Daoy (cell line): ENCODE results near the gene PHF2. TPM values are rescaled to one million over a fixed set of nuclear protein-coding genes. Genes with fewer than 3 reads are reported as not detected.

Experiments used
- DNase-seq: peaks from one replicate; pipeline ENCODE4 v3.0.0-alpha.2; 2015; ENCODE audit warnings: low read depth
- total RNA-seq: library from RNA; depleted of rRNA; stranded (reverse); fragments of >200 nt; shearing (Covaris generic); gene quantifications from 2 replicates; pipeline ENCODE4 v1.2.3, GENCODE V29; 2014

The PHF2 gene
- total RNA-seq, 1 experiment from 2014 or later: 12.1 TPM

DNA sequence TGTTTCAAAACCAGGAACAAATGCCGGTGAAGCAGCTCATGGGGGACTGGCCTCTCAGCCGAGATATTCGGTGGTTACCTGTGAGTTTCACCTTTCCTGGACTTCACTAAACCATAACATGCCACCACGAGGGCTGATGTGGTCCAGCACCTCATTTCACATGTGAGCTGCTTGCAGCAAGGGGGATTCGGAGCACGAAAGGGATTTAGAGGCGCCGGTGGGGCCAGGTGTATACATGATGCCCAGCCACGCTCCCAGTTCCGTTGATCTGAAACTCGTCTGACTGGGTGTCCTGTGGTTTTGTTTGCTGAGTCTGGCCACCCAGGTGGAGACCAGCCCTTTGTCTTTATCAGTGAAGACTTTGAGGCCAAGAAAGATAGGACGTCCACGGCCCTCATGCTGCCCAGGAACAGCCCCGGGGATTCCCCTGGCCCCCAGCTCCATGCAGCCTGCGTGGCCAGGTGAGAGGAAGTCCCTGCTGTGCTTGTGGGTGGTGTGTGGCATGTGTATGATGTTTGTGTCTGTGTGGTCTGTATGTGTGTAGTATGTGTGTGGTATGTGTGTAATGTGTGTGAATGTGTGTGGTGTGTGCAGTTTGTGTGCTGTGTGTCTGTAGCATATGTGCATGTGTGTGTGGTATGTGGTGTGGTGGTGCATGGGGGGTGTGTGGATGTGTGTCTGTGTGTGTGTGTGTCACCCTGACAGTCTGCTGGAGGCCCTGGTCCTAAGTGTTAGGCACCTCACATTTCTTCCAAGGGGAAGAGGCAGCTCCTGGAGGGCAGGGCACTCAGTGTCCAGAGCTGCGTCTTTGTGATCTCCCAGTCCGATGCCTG lies 23.4 kb downstream of the PHF2 start:
- no peak for DNase-seq

DNA sequence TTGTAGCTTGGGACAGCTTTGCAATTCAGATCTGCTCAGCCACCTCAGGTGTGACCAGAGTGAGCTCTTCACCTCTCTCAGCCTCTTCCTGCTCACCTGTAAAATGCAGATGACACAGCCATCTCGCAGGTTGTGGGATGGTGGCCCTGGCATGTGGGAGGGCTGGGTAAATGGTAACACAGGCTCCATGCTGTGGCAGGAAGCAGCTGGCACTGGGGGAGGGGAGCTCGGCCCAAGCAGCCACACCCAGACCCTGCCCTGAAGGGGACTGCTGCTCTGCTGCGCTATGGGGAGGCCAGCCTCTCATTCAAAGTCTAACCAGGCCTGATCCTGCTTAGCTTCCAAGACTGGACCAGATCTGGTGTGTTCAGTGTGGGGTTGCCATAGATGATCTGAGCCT lies 24.1 kb downstream of the PHF2 start:
- DNase-seq: peak; percentile 32

DNA sequence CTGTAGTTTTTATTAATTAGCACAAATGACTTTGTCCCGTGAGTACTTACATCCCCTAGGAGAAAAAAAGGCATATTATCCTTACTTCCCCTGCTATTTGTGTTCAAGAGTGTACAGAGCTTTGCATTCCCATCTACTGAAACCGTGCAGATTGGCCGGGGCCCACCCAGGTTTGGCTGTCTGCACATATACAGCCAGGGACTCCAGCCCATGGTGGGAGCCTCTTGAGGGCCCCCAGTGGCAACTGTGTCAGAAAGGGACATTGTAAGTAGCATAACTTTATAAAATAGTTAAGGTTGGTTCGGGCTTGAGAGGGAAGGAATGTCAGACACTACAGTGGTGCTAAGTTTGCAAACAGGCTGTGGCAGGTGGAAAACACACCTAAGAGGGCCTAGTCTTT lies 24.7 kb downstream of the PHF2 start:
- no peak for DNase-seq

DNA sequence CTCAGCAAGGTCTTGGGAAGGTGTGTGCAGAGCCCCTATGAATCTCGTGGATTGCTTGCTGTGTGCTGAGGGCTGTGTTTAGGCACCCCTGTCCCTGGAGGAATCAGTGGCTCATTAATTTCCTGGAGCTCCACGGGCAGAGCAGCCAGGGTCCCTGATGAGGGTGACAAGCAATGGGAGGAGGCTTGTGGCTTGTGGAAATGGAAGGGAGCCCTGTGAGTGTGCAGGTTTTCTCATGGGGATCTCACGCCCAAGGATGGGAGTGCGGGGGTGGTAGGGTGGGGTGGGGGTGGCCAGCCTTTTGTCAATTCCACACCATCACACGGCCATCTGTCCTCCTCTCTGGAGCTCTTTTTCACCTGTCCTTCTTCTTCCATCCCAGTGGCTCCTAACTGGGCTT lies 25.3 kb downstream of the PHF2 start:
- DNase-seq: no peak

DNA sequence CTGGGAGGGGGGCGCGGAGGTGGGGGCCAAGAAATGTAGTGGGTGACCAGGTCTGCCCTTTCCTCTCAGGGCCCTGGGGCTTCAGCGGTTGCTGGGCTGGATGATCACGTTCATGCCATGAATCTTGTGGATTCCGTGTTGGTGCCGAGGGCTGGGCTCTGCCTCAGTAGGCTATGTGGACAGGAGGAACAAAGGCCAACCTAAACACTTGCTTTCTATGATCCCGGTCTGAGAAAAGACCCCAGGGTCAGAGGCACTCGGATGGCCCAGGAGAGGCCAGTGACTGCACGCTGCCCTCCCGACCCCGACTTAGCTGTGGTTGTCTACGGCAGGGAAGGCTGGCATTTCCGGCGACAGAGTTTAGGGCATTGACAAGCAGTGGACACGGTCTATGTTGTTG lies 26.6 kb downstream of the PHF2 start:
- DNase-seq: no peak

- no peak for DNase-seq
Observed at GRCh38 chr9:93603906-93604326, 27.5 kb downstream of the PHF2 start.

DNA sequence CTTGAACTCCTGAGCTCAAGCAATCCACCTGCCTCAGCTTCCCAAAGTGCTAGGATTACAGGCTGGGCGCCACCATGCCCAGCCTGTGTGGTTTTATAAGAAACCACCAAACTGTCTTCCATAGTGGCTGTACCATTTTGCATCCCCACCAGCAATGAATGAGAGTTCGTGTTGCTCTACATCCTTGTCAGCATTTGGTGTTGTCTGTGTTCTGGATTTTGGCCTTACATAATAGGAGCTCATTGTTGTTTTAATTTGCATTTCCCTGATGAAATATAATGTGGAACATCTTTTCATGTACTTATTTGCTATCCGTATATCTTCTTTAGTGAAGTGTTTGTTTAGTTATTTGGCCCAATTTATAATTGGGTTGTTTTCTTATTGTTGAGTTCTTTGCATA lies 29.8 kb downstream of the PHF2 start:
- DNase-seq: no peak

GRCh38 chr9:93610206-93610605 lies 33.8 kb downstream of the PHF2 start:
- DNase-seq: no peak

DNA sequence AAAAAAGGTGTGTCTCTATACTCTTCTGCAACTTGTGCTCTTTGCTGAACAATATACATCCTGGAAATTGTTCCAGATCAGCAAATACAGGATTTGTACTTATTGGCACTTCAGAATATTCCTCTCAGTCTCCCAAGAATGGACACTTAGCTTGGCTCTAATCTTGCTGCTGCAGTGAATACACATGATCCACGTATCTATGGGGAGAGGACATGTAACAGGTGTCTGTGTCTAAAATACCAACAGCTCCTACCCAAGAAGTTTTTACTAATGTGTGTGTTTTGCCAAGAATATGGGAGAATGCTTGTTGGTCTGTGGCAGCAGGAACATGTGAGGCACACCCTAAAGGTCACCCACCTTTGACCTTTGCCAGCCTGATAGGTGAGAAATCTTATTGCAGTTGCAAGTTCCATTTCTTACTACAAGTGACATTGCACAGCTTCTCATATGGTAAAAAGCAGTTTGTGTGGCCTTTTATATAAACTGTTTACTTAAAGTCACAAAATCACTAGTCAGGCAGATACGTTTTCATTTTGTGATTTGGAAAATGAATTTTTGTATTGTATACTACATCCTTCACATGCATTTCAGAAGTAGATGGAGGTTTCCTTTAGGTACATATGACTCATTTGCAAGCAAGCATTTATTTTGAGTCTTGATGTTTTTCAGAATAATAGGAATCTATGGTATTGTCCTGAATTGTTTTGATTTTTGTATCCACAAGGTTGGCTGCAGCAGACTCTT lies 35.8 kb downstream of the PHF2 start:
- no peak for DNase-seq

GRCh38 chr9:93612796-93613154 lies 36.4 kb downstream of the PHF2 start:
- no peak for DNase-seq

DNA sequence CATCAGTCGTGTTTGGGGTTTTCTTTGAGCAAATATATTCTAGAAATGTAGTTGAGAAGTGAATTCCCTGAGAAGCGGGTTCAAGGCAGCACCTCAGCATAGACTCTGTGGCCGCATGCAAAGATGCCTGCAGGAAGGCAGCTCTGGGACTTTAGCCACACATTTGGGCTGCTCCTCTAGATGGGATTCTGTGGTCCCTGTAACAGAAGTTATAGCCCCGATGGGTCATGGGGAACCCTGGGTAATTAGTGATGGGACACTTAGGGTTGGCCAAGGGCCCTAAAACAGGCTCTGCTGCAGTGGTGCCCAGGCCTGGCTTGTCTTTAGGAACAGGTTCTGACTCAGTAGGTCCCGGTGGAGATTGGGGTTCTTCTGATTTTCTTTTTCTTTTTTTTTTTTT lies 36.8 kb downstream of the PHF2 start:
- DNase-seq: no peak

GRCh38 chr9:93613791-93614190 lies 37.4 kb downstream of the PHF2 start:
- no peak for DNase-seq

DNA sequence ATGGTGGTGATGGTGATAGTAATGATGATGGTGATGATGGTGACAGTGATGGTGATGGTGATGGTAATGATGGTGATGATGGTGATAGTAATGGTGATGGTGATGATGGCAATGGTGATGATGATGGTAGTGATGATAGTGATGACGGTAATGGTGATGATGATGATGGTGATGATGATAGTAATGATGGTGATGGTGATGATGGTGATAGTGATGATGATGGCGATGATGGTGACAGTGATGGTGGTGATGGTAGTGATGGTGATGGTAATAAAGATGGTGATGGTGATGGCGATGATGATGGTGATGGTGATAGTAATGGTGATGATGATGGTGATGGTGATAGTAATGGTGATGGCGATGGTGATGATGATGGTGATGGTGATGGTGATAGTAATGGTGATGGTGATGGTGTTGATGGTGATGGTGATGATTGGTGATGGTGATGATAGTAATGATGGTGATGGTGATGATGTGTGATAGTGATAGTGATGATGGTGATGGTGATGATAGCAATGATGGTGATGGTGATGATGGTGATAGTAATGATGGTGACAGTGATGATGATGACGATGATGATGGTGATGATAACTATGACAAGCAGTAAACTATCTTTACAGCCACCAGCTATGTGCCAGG lies 38.6 kb downstream of the PHF2 start:
- no peak for DNase-seq

DNA sequence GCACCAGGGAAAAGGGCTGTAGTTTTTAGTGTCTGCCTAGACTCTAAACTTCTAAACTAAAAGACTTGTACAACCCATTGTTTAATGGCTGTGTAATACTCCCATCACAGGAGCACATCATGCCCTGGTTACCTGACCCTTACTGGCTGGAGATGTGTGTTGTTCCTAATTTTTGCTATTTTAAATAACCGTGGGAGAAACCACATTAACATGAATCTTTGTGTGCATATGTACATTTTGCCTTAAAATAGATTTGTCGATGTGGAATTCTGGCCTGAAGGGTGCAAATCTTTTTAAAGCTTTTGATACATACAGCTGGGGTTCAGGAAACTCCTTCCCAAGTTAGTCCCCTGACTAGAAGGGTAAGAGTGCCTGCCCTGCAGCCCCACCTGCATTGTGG lies 39.7 kb downstream of the PHF2 start:
- no peak for DNase-seq

DNA sequence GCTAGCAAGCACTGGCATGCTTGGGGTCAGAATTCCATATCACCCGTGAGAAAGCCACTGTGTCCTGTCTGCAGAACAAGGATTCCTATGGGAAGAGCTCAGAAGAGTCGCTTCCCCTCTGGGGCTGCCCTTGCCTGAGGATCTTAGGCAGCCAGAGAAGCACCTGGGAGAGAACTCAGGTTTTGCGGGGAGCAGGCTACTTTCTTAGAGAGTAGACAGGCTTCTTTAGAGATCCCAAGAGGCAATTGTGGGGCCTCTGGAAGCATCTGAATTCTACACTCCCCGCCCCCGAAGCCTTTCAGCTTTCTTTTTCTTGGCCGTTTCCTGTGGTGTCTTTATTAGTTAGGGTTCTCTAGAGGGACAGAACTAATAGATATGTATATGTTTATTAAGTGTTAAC lies 40.9 kb downstream of the PHF2 start:
- DNase-seq: no peak

DNA sequence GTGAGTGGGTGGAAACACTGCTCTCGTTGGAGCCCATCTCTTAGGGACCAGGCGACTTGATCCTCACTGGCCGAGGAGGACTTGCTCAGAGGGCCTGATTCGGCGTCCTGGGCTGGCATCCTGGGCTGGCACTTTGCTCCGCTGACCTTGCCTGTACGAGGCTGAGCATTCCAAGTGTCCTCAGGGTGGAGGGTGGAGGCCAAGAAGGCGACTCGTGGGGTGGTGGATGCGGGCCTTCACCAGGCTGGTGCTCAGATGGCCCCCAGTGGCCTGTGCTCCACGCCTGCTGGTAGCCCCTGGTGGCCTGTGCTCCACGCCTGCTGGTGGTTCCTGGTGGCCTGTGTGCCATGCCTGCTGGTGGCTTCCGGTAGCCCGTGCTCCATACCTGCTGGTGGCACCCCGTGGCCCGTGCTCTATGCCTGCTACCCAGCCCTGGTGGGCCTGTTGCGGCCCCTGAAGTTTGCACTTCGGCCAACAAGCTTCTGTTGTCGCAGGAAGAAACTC lies 42.9 kb downstream of the PHF2 start:
- DNase-seq: no peak

- DNase-seq: no peak
Observed at GRCh38 chr9:93620041-93620506, 43.7 kb downstream of the PHF2 start.

DNA sequence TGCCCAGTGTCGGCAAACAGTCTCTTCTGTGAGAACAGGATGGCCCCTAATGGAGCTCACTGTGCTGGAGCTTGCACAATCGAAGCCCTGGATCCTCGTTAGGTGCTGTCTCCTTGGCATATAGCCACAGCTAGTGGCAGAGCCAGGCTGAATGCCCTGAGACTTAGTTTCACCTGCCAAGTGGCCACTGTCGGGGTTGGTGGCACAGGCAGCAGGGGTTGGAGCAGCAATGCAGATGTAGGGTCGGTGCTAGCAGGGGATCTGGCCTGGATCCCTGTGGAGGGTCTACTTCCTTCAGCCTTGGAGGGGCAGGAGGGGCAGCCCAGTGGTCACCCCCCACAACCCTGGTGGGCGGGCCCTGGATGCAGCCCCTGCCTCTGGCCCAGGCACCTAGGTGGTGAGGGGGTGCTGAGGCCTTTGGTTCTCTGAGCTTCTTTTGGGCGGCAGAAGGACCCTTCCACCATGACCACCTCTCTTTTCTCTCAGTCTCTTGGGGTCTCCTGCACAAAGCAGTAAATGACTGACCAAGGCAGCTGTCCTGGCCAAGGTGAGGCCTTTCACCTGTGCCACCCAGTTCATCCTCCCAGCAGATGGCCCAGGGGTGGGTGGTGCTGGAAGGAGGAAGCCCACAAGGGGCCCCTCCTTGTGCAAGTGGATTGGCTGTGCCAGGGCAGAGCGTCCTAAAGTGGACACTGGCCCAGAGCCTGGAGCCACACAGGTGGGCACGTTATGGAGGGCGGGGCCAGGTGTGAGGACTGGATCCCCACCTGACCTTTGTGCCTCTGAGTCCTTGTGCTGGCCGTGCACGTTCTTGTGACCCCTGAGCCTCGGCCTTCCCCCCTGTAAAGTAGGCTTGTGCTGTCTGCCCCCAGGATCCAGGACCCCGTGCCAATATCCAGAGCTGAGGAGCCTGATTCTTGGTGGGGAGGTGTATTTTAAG lies 44.8 kb downstream of the PHF2 start:
- DNase-seq: no peak

DNA sequence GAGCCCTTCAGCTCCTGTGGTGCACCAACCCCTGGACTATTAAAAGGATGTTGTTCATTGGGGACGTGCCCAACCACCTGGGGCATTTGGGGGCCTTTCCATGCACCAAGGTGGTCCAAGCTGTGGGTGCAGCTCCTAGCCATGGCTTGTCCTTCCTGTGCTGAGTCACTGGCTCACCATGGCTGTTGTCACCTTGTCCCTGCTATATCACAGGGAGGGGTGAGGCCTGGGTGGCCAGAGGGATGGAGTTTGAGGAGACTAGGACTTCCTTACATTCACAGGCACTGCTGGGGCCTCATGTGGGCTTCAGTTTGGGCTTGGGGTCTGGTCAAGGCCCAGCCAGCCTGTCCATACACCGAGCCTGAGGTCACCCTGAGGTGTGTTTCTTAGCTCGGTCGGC lies 45.5 kb downstream of the PHF2 start:
- DNase-seq: no peak

GRCh38 chr9:93622691-93623090 lies 46.3 kb downstream of the PHF2 start:
- no peak for DNase-seq

DNA sequence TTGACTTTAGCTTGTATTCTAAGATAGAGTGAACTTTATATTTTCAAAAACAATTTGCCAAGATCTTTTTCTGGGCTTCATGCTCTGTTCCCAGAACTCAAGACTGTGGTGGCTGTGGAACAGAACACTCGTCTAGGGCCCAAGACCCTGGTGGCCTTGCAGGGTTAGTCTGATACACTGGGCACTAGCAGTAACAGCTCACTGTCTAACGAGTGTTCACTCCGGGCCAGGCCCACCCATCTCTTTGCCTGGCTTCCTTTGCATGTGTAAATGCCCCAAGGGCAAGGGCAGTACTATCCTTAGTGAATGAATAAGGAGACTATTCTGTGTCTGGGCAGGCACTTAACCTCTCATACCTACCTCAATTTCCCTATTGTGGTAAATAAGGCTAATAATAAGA lies 47.4 kb downstream of the PHF2 start:
- no peak for DNase-seq
